HAP-1 (cell line): ENCODE data around the gene BMPER.
A peak's percentile ranks its signal among the peaks of the same experiment; 100 is the strongest.

Experiments
- DNase-seq, 2 experiments: peaks; one replicate each; pipeline ENCODE4 v3.0.0-alpha.2; 2016 to 2020; ENCODE audit warnings: low spot score in 2 of 2
- H3K27me3 ChIP-seq: fragments of 250-450 bp; sonication (Bioruptor Pico); 2 replicates; pipeline ENCODE4 v1.5.1; 2020; ENCODE audit warnings: low read depth, mild to moderate bottlenecking, moderate library complexity
- H3K36me3 ChIP-seq: fragments of 250-450 bp; sonication (Bioruptor Pico); replicated peaks from 2 replicates; pipeline ENCODE4 v1.5.1; 2020; ENCODE audit warnings: mild to moderate bottlenecking
- H3K4me1 ChIP-seq: fragments of 250-450 bp; sonication (Bioruptor Pico); 2 replicates; pipeline ENCODE4 v1.5.1; 2020; ENCODE audit warnings: mild to moderate bottlenecking
- H3K4me3 ChIP-seq: fragments of 250-450 bp; sonication (Bioruptor Pico); 2 replicates; pipeline ENCODE4 v1.5.1; 2020; ENCODE audit warnings: mild to moderate bottlenecking, moderate library complexity
- H3K9me3 ChIP-seq: fragments of 250-450 bp; sonication (Bioruptor Pico); 2 replicates; pipeline ENCODE4 v1.5.1; 2020; ENCODE audit warnings: mild to moderate bottlenecking, moderate library complexity
- in situ Hi-C: fragments of 300-500 bp; cut with MboI; formaldehyde crosslinking; loops from 3 replicates; pipeline ENCODE4 v1.14.3; 2020; ENCODE audit warnings: low sequenced_read_pairs, inconsistent platforms, mixed read lengths

Gene BMPER

DNA sequence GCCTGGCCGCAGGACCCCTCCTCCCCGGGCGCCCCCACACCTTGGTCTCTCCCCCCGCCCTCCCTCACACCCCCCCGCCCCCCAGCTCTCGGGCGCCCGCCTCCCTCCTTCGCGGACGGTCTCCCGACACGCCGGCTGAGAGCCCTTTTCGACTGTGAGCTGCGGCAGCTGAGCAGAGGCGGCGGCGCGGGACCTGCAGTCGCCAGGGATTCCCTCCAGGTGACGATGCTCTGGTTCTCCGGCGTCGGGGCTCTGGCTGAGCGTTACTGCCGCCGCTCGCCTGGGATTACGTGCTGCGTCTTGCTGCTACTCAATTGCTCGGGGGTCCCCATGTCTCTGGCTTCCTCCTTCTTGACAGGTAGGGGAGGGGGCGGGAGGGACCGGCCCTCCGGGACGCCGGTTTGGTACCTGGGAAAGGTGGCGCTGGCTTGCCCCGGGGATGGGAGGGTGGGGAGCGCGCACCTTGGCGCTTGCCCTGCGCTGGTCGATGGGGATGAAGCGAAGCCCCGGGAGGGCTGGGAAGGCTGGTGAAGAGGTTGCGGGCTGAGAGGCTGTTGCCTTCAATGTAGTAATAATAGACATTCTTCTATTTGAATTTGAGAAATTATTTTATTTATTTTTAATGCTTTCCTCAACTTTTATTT, at the start of gene BMPER:
Gene BMPER, plus strand, starts transcription at position 151 of the 644 bp plus-strand sequence. Its CDS starts 75 bp downstream, at position 226.
- H3K27me3 ChIP-seq = peaks cover 38% of the 10 kb centered on the region
- in situ Hi-C loops = no loop called here
- no peaks in the 10 kb centered on the region for H3K36me3 ChIP-seq
- H3K4me1 ChIP-seq = no peaks in the 10 kb centered on the region
- no peaks in the 10 kb centered on the region for H3K9me3 ChIP-seq
- peak within 1 kb of the TSS; percentile 25 for H3K4me3 ChIP-seq
- DNase-seq = peak in 1 of 2 experiments; percentile 41

DNA sequence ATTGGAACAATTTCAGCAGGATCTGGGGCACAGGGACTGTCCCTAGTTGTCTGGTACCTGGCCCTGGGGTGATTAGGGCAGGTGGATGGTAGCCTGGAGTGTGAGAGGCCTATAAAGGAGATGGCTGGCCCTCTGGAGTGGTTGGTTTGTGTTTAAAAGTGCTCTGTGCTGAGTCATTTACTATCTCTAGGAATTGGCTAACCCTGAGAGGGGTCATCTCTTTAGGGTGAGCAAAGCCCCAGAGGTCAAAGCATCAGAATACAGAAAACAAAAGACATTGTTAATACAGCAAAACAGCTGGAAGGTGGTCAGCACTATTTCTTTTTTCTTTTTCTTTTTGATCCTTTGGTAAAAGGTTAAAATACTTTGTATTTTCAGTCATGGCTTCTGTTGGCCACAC, 43.4 kb upstream of the BMPER start:
- in situ Hi-C loops = no loop called here
- Histone ChIP-seq H3K27me3 (no peaks in the 10 kb centered on the region), H3K4me1 (no peaks in the 10 kb centered on the region), H3K9me3 (no peaks in the 10 kb centered on the region), H3K36me3 (no peaks in the 10 kb centered on the region), H3K4me3 (no peak overlapping the region)
- DNase-seq = no peak

DNA sequence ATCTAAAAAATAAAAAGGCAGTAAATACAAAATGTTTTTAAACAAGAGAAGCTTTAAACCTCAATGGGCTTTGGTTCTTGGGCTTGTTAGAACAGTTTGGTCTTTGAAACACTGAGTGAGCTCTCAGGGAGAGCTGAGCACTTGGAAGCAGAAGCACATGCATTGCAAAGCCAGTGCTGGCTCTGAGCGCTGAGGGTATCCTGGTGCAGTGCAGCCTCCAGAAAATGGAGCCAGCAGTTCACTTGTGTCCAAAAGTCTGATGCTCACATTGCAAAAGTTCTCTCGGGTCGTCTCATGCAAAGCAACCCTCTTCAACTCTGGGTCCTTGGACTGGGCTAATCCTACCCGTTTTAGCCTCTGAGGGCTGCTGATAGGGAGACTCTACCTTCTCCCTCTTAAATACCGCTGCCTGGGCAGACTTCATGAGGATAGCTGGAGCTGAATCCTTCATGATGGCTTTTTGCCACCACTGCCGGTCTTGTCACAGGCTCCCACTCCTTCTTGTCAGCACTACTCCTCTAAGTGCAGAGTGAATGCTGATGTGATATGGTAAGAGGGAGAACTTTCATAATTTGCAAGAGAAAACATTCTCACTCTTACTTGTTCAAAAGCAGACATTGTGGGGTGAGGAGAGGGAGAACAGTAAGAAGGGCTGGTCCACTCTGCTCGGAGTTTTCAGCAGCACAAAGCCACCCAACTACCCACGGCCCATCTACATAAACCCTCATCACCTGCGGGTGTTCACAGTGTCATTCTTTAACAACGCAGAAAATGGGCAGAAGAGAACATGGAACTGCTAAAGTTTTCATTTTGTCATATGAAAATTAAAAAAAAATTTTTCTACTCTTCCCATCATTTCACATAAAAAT, 42.2 kb upstream of the BMPER start:
- H3K36me3 ChIP-seq = no peaks in the 10 kb centered on the region
- H3K4me1 ChIP-seq = no peaks in the 10 kb centered on the region
- DNase-seq = no peak
- H3K9me3 ChIP-seq = no peaks in the 10 kb centered on the region
- in situ Hi-C loops = no loop called here
- no peak overlapping the region for H3K4me3 ChIP-seq
- H3K27me3 ChIP-seq = no peaks in the 10 kb centered on the region

DNA sequence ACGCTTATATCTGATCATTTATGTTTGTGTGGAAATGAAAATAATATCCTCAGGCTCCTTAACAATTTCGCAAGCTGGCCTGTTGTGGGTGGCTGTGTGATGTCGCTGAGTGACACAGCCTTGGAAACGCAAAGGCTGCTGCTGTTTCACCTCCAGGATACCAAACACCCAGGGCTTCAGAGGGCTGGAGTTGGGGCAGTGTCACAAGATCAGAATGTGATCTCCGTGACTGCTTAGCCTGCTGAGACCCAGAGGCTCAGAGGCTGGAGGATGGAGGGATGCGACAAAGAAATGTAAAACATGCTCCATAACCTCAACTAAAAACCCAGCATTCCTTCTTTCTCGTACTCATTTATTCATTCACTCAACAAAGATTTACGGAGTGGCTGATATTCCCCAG, 37.2 kb upstream of the BMPER start:
- H3K36me3 ChIP-seq = no peaks in the 10 kb centered on the region
- H3K27me3 ChIP-seq = no peaks in the 10 kb centered on the region
- H3K4me1 ChIP-seq = no peaks in the 10 kb centered on the region
- no peak for DNase-seq
- no peak overlapping the region for H3K4me3 ChIP-seq
- H3K9me3 ChIP-seq = no peaks in the 10 kb centered on the region
- in situ Hi-C loops = no loop called here

DNA sequence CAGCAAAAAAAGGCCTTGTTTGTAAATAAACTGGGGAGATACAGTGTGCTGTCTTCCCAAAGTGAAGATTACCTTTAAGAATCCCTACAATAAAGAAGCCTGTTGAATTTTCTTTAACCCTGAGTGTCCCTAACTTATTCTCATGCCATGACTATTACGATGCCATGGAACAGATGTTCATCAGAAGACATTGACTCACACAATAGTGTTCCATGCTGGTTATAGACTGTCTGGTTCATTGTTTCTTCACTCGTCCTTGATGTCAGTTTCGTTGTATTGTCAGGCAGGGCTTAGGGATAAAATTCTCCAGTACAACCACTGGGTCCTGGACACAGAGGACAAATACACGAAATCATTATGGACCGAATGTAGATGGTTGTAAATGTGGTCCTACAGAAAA, 36.2 kb upstream of the BMPER start:
- Histone ChIP-seq H3K4me1 (no peaks in the 10 kb centered on the region), H3K9me3 (no peaks in the 10 kb centered on the region), H3K4me3 (no peak overlapping the region), H3K27me3 (no peaks in the 10 kb centered on the region), H3K36me3 (no peaks in the 10 kb centered on the region)
- in situ Hi-C loops = no loop called here
- no peak for DNase-seq

DNA sequence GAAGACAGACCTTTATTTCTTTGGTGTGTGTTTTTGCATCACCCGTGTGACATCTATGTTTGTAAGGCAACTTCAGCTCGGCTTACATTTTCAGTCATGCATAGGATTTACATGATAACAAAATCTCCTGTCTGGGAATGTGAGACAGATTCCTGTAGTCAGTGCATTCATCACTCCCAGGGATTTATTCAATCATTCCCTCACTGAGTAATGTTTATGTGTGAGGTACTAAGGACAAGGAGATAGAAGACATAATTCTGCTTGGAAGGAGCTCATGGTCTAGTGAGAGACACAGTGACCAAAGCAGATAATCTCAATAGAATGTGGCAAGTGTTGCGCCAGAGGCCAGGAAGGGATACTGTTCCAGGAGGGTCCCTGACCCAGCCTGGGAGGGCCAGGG, 35.2 kb upstream of the BMPER start:
- Histone ChIP-seq H3K4me3 (no peak overlapping the region), H3K9me3 (no peaks in the 10 kb centered on the region), H3K4me1 (no peaks in the 10 kb centered on the region), H3K27me3 (no peaks in the 10 kb centered on the region), H3K36me3 (no peaks in the 10 kb centered on the region)
- no peak for DNase-seq
- in situ Hi-C loops = no loop called here

DNA sequence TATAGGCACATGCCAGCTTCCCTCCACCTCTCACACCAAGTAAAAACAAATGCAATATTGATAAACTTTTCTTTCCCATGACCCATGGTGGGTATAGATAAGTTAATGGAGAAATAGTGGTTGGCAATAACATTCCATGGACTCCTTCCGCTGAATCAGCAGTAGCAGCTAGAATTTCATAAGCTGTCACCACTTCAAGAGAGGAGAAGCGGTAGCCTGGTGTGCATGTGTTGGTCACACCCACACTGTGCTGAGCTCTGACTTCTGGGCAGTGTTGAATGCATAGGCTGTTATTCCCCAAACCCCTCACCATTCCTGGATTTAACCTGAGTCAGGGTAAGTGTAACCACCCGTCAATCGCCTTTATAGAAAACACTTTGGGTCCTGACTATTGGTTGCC, 32.5 kb upstream of the BMPER start:
- Histone ChIP-seq H3K27me3 (no peaks in the 10 kb centered on the region), H3K4me3 (no peak overlapping the region), H3K4me1 (no peaks in the 10 kb centered on the region), H3K36me3 (no peaks in the 10 kb centered on the region), H3K9me3 (no peaks in the 10 kb centered on the region)
- in situ Hi-C loops = no loop called here
- no peak for DNase-seq

DNA sequence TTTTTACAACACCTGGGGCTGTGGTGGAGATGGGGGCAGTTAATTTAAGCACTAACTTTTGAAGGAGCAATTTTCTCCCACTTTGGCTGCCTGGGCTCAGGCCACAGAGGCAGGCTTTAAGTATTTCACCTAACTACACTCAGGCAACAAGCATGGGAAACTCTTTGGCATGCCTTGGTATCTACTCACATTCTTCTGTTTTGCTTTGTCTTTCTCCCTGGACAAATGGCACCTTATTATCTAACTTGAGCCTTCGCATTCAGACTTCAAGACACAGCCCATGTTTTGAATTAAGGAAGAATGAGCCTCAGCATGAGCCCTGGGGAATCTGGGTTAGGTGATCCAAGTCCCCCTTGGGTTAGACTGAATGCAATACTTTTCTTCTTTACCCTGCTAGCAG, 31.8 kb upstream of the BMPER start:
- H3K9me3 ChIP-seq = no peaks in the 10 kb centered on the region
- H3K27me3 ChIP-seq = no peaks in the 10 kb centered on the region
- no peaks in the 10 kb centered on the region for H3K36me3 ChIP-seq
- in situ Hi-C loops = no loop called here
- no peaks in the 10 kb centered on the region for H3K4me1 ChIP-seq
- no peak overlapping the region for H3K4me3 ChIP-seq
- DNase-seq = no peak

DNA sequence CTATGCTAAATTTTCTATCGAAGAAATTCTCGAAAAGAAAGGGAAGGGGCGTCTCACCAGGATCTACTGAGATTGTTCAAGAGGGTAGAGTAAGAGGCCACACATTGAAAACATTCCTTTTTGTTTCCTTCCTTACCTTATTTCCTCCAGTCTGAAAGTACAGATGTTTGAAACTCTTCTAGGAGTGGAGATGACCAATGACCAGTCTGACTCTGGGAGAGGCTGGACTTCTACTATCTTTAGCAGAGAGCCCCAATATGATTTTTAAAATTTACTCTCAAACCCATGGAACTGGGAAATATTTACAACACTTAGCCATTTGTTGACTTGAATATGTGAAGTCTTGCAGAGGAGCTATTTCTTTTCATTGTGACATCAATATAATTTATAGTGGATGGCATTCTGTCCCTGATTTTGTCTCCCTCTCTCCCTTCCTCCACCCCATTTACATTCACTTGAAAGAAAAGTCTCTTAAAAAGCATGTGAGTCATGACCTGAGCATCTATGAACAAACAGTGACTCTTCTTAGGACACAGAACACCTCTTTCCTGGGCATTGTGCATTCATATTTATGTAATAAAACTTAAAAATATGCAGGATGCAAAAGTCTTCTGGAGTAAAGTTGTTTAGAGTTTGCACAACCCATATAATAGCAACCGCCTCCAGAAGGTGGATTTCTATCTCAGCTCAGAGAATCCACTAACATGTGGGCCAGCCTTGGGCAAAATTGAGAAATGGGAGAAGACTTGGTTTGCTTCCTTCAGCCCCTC, 31.2 kb upstream of the BMPER start:
- DNase-seq = no peak
- Histone ChIP-seq H3K4me3 (no peak overlapping the region), H3K27me3 (no peaks in the 10 kb centered on the region), H3K36me3 (no peaks in the 10 kb centered on the region), H3K4me1 (no peaks in the 10 kb centered on the region), H3K9me3 (no peaks in the 10 kb centered on the region)
- in situ Hi-C loops = no loop called here

DNA sequence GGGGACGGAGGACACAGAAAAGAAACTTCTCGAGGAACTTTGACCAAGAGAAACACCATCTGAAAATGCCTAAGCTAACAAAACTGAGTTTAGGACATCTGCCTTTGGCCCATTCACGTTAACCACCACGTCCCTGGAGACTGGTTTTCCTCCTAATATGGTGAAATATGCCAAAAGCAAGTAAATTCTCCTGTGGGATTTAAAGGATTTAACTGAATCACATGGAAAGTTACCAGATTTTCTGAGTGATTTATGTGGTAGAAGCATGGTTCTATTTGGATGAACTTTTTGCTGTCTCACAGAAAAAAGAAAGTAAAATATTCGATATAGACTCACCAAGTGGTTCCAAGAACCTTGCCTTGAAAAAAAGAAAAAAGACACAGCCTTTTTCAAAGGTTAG, 30.4 kb upstream of the BMPER start:
- in situ Hi-C loops = no loop called here

DNA sequence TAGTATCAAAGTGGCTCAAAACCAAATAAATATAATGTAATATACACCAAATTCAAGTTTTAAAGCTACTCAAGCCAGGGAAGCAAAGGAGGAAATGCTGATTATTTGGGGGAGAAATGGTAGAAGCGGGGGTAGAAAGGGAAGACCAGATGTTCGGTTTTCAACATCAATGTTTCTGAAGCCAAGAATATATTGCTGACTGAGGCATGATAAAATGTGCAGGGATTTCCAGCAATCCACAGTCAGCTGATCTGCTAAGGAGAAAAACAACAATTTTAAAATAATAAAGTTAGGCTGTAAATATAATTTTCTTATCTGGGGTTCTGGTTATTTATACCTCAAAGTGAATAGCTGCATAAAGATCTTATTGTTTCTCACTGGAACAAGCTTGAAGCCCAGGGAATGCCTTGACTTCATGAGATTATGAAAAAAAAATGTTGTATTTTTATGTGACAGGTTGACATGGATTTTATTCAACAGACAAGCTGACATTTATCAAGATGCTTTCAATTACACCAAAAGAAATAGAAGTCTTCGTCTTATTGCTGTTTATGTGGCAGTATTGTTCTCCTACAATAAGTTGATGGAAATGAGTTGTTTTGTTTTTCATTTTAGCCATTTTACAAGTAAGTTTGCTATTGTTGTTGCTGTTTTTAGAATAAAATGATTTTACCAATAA, 28.6 kb upstream of the BMPER start:
- Histone ChIP-seq H3K4me3 (no peak overlapping the region), H3K36me3 (no peaks in the 10 kb centered on the region), H3K9me3 (no peaks in the 10 kb centered on the region), H3K27me3 (no peaks in the 10 kb centered on the region), H3K4me1 (no peaks in the 10 kb centered on the region)
- in situ Hi-C loops = no loop called here
- no peak for DNase-seq

More for the DNA sequence above, 30.4 kb upstream of the BMPER start:
- Histone ChIP-seq H3K36me3 (no peaks in the 10 kb centered on the region), H3K9me3 (no peaks in the 10 kb centered on the region), H3K4me1 (no peaks in the 10 kb centered on the region), H3K4me3 (no peak overlapping the region), H3K27me3 (no peaks in the 10 kb centered on the region)
- no peak for DNase-seq

DNA sequence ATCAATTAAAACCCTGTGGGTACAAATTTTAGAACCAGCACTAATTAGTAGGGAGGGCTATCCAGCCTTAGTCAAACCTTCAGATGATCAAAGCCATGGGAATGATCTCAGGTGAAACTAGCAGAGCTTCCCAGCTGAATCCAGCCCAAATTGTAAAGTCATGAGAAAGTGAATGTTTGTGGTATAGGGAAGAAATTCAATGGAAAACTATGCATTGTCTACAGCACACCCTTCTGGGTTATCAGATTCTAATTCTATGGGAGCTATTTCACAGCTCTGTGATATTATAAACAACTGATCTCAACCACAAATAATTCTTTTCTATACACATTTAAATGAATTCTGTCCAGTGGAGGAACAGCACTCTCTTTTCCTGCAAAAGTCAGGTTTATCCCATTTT, 24.6 kb upstream of the BMPER start:
- no peaks in the 10 kb centered on the region for H3K9me3 ChIP-seq
- H3K36me3 ChIP-seq = no peaks in the 10 kb centered on the region
- in situ Hi-C loops = no loop called here
- H3K27me3 ChIP-seq = no peaks in the 10 kb centered on the region
- no peak for DNase-seq
- no peaks in the 10 kb centered on the region for H3K4me1 ChIP-seq
- no peak overlapping the region for H3K4me3 ChIP-seq

DNA sequence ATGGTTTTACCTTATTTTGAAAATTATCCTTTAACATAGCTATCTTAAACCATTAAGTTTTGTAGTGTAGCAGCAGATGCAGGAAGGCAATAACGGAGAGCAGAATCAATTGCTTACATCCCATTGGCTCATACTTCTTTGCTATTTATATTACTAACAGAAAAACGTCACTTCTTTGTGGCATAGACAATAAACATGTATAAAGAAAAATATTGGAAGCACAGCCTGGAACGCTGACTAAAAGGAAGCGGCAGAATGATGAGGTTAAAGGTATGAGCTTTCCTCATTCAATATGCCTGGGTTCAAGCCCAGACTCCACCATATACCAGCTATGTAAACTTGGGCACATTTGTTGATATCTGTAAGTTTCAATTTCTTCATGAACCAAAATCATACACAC, 24.0 kb upstream of the BMPER start:
- DNase-seq = no peak
- Histone ChIP-seq H3K27me3 (no peaks in the 10 kb centered on the region), H3K9me3 (no peaks in the 10 kb centered on the region), H3K36me3 (no peaks in the 10 kb centered on the region), H3K4me3 (no peak overlapping the region), H3K4me1 (no peaks in the 10 kb centered on the region)
- in situ Hi-C loops = no loop called here
